ENCODE measurements around the gene MKI67. TPM values are rescaled to one million over a fixed set of nuclear protein-coding genes. Genes with fewer than 3 reads are reported as not detected.
"Not testable (repeated sequence)": the region's sequence is repeated elsewhere in the genome, so short reads cannot be mapped to it uniquely, and the experiment has no call there.

Gene MKI67
- total RNA-seq, 1 donor from 2014 or later, result 3.9 TPM

DNA sequence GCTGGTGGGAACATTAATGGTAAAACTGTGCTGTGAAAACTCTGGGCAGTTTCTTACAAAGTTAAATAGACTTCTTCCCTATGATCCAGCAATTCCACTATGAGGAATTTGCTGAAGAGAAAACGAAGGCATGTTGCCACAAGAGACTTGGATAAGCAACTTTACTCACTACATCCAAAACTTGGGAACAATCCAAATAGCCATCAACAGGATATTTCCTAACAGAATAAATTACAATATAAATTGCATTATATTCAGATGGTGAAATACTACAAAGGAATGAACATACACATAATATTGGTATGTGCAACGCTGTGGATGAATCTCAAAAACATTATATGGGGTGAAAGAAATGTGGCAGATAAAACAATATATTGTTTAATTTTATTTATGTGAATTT lies 21.4 kb upstream of the MKI67 start:
- DNase-seq (ENCODE audit: low spot score), result no peak

DNA sequence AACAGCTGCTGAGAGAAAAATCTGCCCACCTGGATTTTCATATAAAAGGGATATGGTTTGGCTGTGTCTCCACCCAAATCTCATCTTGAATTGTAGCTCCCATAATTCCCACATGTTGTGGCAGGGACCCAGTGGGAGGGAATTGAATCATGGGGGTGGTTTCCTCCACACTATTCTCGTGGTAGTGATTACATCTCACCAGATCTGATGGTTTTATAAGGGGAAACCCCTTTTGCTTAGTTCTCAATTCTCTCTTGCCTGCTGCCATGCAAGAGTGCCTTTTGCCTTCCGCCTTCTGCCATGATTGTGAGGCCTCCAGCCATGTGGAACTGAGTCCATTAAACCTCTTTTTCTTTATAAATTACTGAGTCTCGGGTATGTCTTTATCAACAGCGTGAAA lies 20.8 kb upstream of the MKI67 start:
- DNase-seq (ENCODE audit: low spot score), result no peak

DNA sequence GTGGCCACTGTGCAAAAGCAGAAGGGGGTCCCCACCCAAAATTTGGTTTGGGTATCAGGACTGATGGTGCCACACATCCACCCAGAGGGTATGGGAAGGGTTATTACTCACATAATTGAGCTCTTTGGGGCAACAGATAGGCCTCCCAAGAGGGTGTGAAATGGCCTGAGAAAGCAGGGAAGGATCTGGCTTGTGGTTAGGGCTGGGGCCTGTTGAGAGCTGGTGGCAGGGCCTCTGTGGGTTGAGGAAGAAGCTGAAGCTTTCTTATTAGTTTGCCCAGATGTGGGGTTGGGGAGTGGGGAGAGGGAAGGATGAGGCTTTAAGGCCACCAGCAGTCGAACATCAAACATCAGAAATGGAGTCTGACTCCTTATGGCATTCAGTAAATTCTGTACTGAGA lies 18.3 kb upstream of the MKI67 start:
- no peak for DNase-seq (ENCODE audit: low spot score)

DNA sequence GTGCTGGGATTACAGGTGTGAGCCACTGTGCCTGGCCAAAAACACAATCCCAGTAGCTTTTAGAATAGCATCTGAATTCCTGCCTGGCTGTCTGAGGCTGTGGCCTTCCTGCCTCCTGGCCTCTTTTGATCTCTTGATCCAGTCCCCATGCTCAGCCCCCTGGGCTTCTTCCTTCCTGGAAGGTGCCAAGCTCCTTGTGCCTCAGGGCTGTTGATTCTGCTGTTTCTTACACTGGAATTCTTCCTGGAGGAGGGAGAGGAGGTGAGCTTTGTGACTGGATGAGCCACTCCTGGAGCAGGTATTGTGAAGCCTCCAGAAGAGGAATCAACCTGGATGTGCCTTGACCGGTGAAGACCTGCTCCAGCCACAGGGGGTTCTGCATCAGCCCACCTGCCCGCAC lies 17.3 kb upstream of the MKI67 start:
- no peak for DNase-seq (ENCODE audit: low spot score)

DNA sequence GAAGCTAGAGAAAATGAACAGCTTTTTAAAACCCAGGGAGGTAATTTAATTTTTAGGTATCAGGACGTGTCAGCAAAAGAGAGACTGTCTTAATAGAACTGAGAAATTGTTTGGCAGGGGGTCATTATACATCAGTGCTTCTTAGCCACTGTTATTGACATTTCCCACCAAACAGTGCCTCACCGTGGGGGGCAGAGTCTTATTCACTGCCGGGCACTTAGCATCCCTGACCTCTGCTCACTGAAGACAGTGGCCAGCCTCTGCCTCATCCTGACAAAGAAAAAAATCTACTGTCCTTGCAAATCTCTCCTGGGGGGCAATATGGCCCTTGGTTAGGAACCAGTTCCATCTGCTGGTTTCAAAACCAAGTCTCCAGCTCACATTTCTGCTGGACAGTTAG lies 14.2 kb upstream of the MKI67 start:
- no peak for DNase-seq (ENCODE audit: low spot score)

DNA sequence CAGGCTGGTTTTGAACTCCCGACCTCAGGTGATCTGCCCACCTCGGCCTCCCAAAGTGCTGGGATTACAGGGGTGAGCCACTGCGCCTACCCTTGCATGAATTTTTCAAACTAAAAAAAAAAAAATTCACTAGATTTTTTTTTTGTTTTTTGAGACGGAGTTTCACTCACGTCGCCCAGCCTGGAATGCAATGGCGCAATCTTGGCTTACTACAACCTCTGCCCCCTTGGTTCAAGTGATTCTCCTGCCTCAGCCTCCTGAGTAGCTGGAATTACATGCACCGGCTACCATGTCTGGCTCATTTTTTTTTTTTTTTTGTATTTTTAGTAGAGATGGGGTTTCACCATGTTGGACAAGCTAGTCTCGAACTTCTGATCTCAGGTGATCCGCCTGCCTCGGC lies 12.2 kb upstream of the MKI67 start:
- DNase-seq (ENCODE audit: low spot score), result not testable (repeated sequence)

DNA sequence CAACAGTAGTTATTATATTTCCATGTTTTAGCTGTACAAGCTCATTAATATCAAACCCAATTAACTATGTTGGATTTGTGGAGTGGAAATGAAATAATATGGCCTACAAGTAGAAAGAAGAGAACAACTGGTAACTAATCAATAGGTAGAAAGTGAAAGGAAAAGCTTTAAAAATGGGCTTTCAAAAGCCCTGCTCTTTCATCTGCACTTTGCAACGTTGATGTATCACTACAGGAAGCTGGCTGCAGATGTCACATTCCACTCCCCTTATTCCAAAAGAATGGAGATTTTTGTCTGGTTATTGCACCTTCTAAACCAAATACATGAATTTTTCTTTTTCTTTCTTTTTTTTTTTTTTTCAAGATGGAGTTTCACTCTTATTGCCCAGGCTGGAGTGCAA lies 11.7 kb upstream of the MKI67 start:
- DNase-seq (ENCODE audit: low spot score), result no peak

DNA sequence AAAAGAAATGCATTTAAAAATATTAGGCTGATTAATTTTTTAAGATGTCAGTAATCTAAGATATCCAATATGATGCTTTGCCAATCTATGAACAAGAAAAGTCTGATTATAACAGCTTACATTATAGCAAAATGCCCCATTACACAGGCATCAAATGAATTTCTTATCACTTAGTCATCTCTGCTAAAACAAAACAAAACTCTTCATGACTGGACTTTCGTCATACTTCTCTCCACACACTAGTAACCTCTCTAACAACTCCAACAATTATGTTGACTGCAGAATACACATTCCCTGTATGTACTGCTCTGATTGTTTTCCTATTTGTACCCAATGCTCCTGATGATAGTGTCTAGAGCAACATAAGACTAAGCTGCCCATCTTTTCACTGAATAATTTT lies 3.8 kb upstream of the MKI67 start:
- no peak for DNase-seq (ENCODE audit: low spot score)

DNA sequence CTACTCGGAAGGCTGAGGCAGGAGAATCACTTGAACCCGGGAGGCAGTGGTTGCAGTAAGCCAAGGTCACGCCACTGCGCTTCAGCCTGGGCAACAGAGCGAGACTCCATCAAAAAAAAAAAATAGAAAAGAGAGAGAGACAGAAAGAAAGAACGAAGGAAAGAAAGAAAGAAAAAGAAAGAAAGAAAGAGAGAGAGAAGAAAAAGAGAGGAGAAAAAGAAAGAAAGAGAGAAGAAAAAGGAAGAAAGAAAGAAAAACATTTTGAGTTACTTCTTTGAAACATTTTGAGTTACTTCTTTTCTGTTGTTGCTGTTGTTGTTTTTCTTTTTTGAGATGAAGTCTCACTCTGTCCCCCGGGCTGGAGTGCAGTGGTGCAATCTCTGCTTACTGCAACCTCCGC lies 2.4 kb upstream of the MKI67 start:
- no peak for DNase-seq (ENCODE audit: low spot score)

DNA sequence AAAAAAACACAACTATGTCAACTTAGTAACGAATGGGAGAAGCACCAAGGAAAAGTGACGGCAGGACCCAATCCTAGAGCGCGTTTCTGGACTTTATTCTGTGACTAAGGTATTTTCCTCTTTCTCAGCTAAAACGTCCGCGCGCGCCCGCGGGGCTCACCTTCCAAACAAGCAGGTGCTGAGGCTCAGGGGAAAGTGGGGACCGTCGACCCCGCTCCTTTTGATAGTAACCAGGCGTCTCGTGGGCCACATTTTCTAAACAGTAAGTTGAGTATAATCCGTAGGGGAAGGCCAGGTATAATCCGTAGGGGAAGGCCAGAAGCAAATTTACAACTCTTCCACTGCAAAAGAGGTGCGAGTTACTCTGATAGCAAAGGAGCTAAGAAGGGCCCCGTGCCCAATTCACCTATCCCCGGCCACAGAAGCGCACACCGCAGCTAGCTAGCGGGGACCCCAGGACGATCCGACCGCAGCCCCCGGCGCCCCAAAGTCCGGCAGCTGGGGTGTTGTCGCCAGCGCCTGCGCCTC lies 743 bp downstream of the MKI67 start:
- no peak for DNase-seq (ENCODE audit: low spot score)

DNA sequence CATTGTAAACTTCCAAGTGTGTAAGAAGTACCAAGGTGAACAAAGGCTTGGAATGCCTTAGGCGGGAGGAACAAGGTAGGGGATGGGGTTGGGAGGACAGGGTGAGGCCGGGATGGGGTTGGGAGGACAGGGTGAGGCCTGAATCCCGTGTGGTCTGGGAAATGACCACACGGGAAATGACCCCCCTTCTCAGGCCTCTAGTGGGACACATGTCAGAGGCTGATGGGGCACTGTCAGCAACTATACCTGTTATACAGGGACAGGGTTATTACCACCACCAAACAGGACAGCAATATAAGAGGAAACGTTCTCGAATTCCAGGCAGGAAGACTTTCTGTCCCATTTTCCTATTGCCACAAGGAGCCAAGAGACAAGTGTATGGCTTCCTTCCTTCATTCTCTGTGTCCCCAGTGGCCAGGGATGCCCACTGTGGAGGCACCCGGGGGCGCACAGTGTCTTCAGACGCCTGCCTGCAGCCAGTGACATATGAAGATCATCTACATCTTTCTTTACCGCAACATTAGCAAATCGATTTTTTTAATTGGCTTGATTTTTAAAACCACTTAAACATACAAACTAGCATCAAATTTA lies 1.3 kb downstream of the MKI67 start:
- DNase-seq (ENCODE audit: low spot score), result no peak

DNA sequence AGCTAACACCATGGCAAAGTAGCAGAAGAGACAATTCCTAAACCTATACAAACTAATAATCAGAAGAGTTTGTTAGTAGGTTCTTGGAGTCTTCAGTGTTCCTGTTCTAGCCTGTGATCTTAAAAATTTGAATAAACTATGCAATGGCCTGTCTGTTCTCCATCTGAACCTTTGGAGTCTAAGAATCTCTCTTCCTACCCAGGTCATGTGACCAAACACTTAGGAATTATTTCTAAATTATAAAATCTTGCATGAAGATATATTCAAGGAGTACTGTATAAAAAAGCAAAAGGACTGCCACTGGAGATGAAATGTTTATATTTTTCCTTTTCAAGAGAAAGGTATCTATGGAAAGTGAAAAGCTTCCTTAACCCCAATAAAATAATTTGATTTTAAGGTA lies 2.4 kb downstream of the MKI67 start:
- no peak for DNase-seq (ENCODE audit: low spot score)

DNA sequence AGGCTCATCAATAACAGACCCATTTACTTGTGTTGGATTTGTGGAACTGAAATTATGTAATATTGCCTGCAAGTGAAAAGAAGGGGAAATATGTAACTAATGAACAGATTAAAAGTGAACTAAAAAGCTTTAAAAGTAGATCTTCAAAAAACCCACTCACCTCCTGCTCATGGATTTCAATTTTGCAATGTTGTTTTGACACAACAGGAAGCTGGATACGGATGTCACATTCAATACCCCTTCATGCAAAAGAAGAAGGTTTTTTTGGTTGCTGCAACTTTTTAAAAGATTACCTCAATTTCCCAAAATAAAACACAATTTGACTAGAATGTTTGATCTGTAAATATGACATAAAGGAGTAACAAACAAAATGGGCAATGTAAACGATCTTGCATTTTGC lies 3.3 kb downstream of the MKI67 start:
- DNase-seq (ENCODE audit: low spot score), result no peak

DNA sequence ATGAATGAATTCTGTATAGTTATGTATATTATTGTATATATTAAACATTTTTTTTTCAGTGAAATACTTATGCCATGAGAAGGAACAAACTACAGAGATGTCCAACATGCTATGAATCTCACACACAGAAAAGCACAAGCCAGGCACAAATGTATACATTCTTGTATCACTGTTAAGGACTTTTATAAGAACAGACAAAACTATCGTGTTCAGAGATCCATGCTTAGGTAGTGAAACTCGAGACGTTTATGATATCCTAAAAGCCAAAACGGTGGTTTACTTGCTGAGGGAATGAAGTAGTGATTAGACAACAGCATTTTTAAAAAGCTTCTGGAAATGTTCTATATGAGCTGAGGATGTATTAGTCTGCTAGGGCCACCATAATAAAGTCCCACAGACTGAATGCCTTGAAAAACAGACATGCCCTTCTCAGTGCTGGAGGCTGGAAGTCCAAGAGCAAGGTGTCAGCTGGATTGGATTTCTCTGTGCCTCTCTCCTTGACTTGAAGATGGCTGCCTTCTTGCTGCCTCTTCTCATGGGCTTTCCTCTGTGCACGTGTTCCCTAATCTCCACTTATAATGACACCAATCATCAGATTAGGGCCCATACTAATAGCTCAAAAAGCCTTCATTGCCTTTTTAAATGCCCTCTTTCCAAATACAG lies 4.3 kb downstream of the MKI67 start:
- no peak for DNase-seq (ENCODE audit: low spot score)

DNA sequence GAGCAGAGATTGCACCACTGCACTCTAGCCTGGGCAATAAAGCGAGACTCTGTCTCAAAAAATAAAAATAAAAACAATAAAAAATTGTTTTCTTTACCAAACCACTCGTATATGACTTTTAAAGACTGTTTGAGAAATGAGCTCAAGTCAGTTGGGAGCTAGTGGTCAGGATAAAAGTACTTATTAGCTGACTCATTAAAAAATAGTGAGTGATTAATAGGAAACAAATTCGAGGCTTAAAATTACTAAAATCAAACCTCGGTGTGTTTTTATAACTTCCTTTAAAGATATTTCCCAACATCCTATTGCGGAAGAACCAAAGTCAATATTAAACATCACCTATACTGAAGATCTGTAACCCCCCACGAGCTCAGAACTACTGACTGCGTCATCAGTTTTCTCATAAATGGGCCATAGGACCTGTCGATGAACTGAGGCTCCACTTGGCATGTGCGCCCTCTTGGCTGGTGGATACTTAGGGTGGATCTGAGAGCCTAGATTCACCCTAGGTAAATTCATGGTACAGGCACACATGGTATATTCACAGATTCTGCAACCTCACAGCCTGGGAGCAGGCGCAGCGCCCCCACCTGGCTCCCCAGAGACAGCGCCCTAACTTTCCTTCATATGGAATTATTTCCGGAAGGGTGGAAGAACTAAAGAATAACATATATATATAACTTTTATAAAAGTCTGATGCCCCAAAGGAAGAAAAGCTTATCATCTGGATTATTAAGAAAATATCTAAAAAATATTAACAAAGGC lies 9.2 kb downstream of the MKI67 start:
- no peak for DNase-seq (ENCODE audit: low spot score)

DNA sequence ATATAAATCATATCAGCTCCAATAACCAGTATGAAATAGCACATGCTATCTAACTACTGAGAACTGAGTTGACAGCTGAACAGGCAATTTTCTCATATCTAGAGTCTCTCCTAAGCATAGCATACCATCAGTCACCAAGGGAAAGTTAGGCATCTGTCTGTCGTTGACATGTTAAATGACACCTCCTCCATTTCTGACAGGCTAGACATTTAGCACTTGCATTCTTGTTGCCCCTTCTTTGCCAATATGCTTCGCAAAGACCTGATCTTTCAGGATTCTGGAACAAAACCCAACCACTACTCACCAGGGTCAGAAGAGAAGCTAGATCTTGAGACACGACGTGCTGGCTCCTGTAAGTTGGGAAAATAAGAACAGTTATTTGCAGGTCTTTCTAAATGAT lies 10.0 kb downstream of the MKI67 start:
- DNase-seq (ENCODE audit: low spot score), result no peak

DNA sequence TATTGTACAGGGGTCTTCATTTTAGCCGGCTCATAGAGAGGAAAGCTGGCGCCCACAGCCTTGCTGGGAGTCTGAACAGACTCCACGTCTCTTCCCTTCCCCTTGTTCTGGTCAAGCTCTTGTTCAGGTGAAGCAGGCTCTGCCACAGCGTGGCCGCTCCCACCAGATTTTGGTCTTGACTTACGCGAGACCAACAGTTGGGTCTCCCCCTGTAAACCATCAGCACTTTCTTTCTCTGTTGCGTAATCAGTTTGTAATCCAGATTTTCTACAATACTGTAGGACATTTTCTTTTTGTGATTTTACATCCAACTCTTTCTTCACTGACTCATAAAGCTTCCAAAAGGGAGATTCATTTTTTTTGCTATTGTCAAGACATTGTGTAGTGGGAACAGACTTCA lies 10.9 kb downstream of the MKI67 start:
- DNase-seq (ENCODE audit: low spot score), result no peak

DNA sequence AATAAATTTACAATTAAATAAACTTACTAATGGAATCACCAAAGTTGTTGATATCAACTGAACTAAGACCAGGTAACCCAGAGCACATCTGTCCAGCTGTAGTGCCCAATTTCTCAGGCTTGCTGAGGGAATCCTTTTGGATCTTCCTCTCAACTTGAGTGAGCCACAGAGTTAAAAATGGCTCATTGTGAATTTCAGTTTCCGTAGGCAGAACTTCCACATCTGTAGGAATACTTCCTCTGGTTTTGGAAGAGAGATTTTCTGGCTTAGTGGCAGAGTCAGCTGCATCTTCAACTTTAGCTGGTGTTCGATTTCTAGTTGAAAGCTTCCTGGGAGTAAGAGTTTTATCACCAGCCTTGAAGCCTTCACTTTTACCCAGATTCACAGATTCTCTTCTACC lies 11.3 kb downstream of the MKI67 start:
- DNase-seq (ENCODE audit: low spot score), result no peak

DNA sequence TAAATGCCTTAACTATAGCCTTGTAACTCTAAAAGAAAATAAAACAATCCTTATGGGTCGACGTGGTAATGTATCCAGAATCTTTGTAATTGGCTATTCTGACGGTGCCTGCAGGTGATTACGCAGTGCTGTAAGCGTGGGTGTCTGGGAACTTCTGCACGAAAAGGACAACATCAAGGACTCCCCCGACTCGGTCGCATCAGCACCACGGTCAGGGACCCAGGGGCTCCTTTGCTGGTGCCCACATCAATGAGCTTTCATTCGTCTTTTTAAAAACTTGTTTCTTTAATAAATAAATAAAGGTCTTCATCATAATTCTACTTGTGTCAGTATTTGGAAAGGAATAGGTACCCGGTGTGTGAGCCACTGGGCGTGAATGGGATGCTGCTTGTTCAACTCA lies 13.2 kb downstream of the MKI67 start:
- no peak for DNase-seq (ENCODE audit: low spot score)

DNA sequence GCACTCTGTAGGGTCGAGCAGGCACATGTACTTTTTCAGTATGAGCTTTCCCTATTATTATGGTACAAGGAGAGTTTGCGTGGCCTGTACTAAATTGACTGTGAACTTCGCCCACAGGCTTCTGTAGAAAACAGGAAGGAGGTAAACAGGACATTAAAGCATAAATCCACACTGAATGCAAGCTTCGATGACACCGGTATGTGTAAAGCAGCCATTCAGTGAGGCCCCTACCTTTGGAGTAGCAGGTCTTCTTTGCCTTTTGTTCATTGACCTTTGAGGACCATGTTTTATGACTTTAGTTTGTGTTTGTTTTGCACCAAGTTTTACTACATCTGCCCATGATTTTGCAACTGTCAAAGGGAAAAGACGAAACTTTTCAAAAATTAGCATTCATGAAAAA lies 14.5 kb downstream of the MKI67 start:
- DNase-seq (ENCODE audit: low spot score), result no peak

DNA sequence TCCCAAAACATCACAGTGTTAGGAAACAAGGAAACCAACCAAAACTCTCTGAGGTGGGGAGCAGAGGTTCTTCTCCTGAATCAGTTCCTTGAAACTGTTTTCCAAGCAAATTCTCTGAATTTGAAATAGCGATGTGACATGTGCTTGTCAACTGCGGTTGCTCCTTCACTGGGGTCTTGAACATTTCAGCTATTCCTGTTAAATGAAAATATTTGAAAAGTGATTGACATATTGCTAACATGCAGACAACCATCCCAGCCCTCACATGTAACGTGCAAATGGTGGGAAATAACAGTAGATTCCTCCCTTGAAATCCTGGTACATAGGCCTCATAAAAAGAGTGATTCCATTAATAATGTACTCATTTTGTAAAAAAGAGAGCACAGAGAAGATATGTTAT lies 15.9 kb downstream of the MKI67 start:
- DNase-seq (ENCODE audit: low spot score), result no peak

DNA sequence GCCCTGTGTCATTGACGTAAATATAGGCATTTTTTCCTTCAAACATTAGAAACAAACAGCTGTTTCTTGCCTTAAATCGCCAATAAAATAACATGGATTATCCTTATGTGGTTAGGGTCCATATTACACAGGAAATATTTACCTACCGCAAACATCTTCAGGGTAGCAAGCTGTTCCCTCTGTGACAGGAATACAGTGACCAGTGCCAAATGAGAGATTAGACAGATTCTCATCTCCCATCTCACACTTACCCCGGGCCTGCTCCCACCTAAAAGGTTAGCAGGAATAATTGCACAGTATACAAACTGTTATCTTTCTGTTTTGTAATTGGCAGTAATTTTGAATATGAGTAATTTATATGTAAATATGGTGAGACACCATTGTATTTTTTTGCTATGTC lies 16.5 kb downstream of the MKI67 start:
- no peak for DNase-seq (ENCODE audit: low spot score)

DNA sequence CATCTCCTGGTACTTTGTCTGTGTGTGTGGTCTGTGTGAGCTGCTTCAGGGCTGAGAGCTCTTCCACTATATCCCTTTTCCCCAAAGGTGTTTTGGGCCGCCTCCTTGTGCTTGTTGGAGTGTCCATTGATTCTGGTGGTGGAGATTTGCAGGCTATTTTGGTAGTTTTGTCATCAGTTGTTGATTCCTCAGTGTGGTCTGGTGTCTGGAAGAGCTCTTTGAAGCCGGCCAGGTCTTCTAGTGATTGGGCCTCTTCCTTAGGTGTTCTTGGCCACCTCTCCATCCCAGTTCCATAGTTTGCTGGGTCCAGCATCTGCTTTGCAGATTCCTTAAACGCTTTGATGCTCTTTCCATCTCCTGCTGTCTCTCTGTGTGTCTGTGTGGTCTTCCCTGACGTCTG lies 20.8 kb downstream of the MKI67 start:
- no peak for DNase-seq (ENCODE audit: low spot score)
